ENCODE results near the gene NCOA7. TPM values are rescaled to one million over a fixed set of nuclear protein-coding genes. Genes with fewer than 3 reads are reported as not detected.

The NCOA7 gene
- total RNA-seq, 1 experiment from 2014 or later = 14.4 TPM

GRCh38 chr6:125827788-125828320 lies 37.1 kb downstream of the NCOA7 start (continued):
- TF ChIP-seq TEAD4 (CRISPR knock-in tag; IDR thresholded peaks at IDR 0.05) = no peak

GRCh38 chr6:125828476-125829039 lies 37.8 kb downstream of the NCOA7 start:
- Mint-ChIP-seq H3K36me3 (no peaks in the 10 kb centered on the region), H3K9me3 (0 out of 2 replicates have a peak, but pooled peaks cover 3% of the 10 kb centered on the region), H3K27me3 (ENCODE audit: low read depth) (no peaks in the 10 kb centered on the region), H3K4me3 (no peak overlapping the region), H3K27ac (no peak overlapping the region), H3K4me1 (peaks cover 11% of the 10 kb centered on the region)
- ChIA-PET POLR2A (no interaction called here), CTCF (no interaction called here)
- TF ChIP-seq ZNF532 (CRISPR knock-in tag; IDR thresholded peaks at IDR 0.05; ENCODE audit: borderline replicate concordance) = no peak
- TF ChIP-seq ZSCAN18 (CRISPR knock-in tag; IDR thresholded peaks at IDR 0.05) = no peak
- no peak for TF ChIP-seq E2F5 (CRISPR knock-in tag; IDR thresholded peaks at IDR 0.05)
- TF ChIP-seq SMAD4 (CRISPR knock-in tag; IDR thresholded peaks at IDR 0.05) = no peak
- TF ChIP-seq PREB (CRISPR knock-in tag; IDR thresholded peaks at IDR 0.05; ENCODE audit: borderline replicate concordance) = no peak
- TF ChIP-seq ZNF671 (CRISPR knock-in tag; IDR thresholded peaks at IDR 0.05) = no peak
- no peak for TF ChIP-seq ZNF263 (CRISPR knock-in tag; IDR thresholded peaks at IDR 0.05; ENCODE audit: low read depth)
- TF ChIP-seq ATF3 (CRISPR knock-in tag; conservative IDR thresholded peaks at IDR 0.05) = no peak
- no peak for TF ChIP-seq SP1 (CRISPR knock-in tag; conservative IDR thresholded peaks at IDR 0.05)
- TF ChIP-seq KAT7 (CRISPR knock-in tag; IDR thresholded peaks at IDR 0.05; ENCODE audit: borderline replicate concordance) = no peak
- no peak for TF ChIP-seq NFYB (CRISPR knock-in tag; conservative IDR thresholded peaks at IDR 0.05; ENCODE audit: low read depth)
- no peak for TF ChIP-seq FOXP1 (CRISPR knock-in tag; IDR thresholded peaks at IDR 0.05; ENCODE audit: borderline replicate concordance)
- no peak for TF ChIP-seq TP53 (CRISPR knock-in tag; IDR thresholded peaks at IDR 0.05)
- no peak for TF ChIP-seq GABPB1 (CRISPR knock-in tag; IDR thresholded peaks at IDR 0.05)
- TF ChIP-seq ZMAT4 (CRISPR knock-in tag; IDR thresholded peaks at IDR 0.05) = no peak
- no peak for ATAC-seq
- DNase-seq (ENCODE audit: low spot score) = no peak
